WI38 (cell line): ENCODE data around the gene PTDSS2.

Source experiments
- H3K4me3 ChIP-seq: 2 replicates; pipeline ENCODE4 v1.5.1; 2011; ENCODE audit warnings: low read depth, mild to moderate bottlenecking, control low read depth, low read length
- CTCF ChIP-seq: IDR thresholded peaks from 2 replicates; pipeline ENCODE4 v1.5.1; 2012; ENCODE audit warnings: low read depth, mild to moderate bottlenecking, control low read depth, low read length

PTDSS2 gene

GRCh38 chr11:501001-501682 lies 51.1 kb downstream of the PTDSS2 start:
- no peak overlapping the region for H3K4me3 ChIP-seq
- TF ChIP-seq CTCF, result no peak

GRCh38 chr11:501683-502287 lies 51.7 kb downstream of the PTDSS2 start:
- no peak overlapping the region for H3K4me3 ChIP-seq

GRCh38 chr11:502288-503178 lies 52.5 kb downstream of the PTDSS2 start:
- H3K4me3 ChIP-seq, result no peak overlapping the region
- TF ChIP-seq CTCF, result no peak

More at GRCh38 chr11:501683-502287, 51.7 kb downstream of the PTDSS2 start:
- no peak for TF ChIP-seq CTCF

- H3K4me3 ChIP-seq, result peak overlapping the region; percentile 53
- no peak for TF ChIP-seq CTCF
These were observed 53.3 kb downstream of the PTDSS2 start for GRCh38 chr11:503179-503981.

- H3K4me3 ChIP-seq, result peak overlapping the region; percentile 53
- TF ChIP-seq CTCF, result no peak
These were observed 54.2 kb downstream of the PTDSS2 start for GRCh38 chr11:504053-504993.

GRCh38 chr11:504994-505344 lies 54.9 kb downstream of the PTDSS2 start:
- H3K4me3 ChIP-seq, result peak overlapping the region; percentile 53
- TF ChIP-seq CTCF, result no peak
